A549 (cell line): ENCODE data around the gene TFEB. TPM values are rescaled to one million over a fixed set of nuclear protein-coding genes. Genes with fewer than 3 reads are reported as not detected.

Experiments used
- ATAC-seq, 2 experiments: fragments of 200-7000 bp in 1 of 2; fragments of >200 bp in 1 of 2; cut with Nextera tagmentation in 1 of 2; cut with Tn5 transposase in 1 of 2; 3 replicates each; pipeline versions ENCODE4 v1.8.0 to v1.9.1; 2018 to 2020; ENCODE audit warnings: mild to moderate bottlenecking in 1 of 2, moderate library complexity in 1 of 2
- CTCF ChIA-PET: fragments of 300-600 bp; sonication (Branson Sonifier 250); formaldehyde crosslinking; extraction: SDS; loops from one replicate; lab custom pipeline; 2021; ENCODE audit warnings: antibody characterized with exemption, inconsistent platforms; lab: Yijun Ruan, JAX
- POLR2A ChIA-PET: fragments of 350-600 bp; formaldehyde crosslinking; extraction: SDS; loops from one replicate; lab custom pipeline; 2021; ENCODE audit warnings: antibody characterized with exemption, inconsistent platforms; lab: Yijun Ruan, JAX
- DNase-seq, 2 experiments: peaks; one replicate each; pipeline versions ENCODE4 v3.0.0 to v3.0.0-alpha.2; 2011 to 2016; ENCODE audit warnings: low read depth in 1 of 2, low spot score in 1 of 2
- FAIRE-seq: peaks from 2 replicates; lab custom pipeline; 2011; peaks lifted over from hg19 to GRCh38; lab: Jason Lieb, UNC
- H3K27ac ChIP-seq, 2 experiments: fragments of >200 bp; sonication (Bioruptor Twin); formaldehyde crosslinking; 3 replicates each; pipeline ENCODE4 v1.5.1; 2016 to 2017
- H3K4me1 ChIP-seq: fragments of >200 bp; sonication (Bioruptor Twin); formaldehyde crosslinking; 3 replicates; pipeline ENCODE4 v1.6.1; 2016
- H3K4me2 ChIP-seq: fragments of >200 bp; sonication (Bioruptor Twin); formaldehyde crosslinking; 3 replicates; pipeline ENCODE4 v1.6.1; 2016
- H3K4me3 ChIP-seq: fragments of >200 bp; sonication (Bioruptor Twin); formaldehyde crosslinking; 3 replicates; pipeline ENCODE4 v1.5.1; 2016
- H3K9me3 ChIP-seq: fragments of >200 bp; sonication (Bioruptor Twin); formaldehyde crosslinking; 3 replicates; pipeline ENCODE4 v1.6.1; 2016
- CBX2 ChIP-seq: fragments of 200-600 bp; sonication (generic); IDR thresholded peaks from 2 replicates; pipeline ENCODE4 v1.6.1; 2016; ENCODE audit warnings: low read depth, mild to moderate bottlenecking, borderline replicate concordance
- CBX8 ChIP-seq: fragments of 200-600 bp; sonication (generic); IDR thresholded peaks from 2 replicates; pipeline ENCODE4 v1.6.1; 2016
- EP300 ChIP-seq, 2 experiments: fragments of >200 bp; sonication (Bioruptor Twin); formaldehyde crosslinking; IDR thresholded peaks; 2 replicates in 1 of 2; 3 replicates in 1 of 2; pipeline ENCODE4 v1.6.1; 2016 to 2017
- FOXS1 ChIP-seq: fragments of 250-450 bp; sonication (Bioruptor Pico); IDR thresholded peaks from 2 replicates; pipeline ENCODE4 v1.5.0; 2020; ENCODE audit warnings: mild to moderate bottlenecking, moderate library complexity
- HDAC2 ChIP-seq: fragments of 200-600 bp; sonication (generic); IDR thresholded peaks from 2 replicates; pipeline ENCODE4 v1.6.1; 2016
- HEYL ChIP-seq: fragments of 250-450 bp; sonication (Bioruptor Pico); IDR thresholded peaks from 2 replicates; pipeline ENCODE4 v1.8.0; 2021; ENCODE audit warnings: mild to moderate bottlenecking, moderate library complexity
- MAFK ChIP-seq: fragments of 450-650 bp; IDR thresholded peaks from 2 replicates; pipeline ENCODE4 v1.6.1; 2014; ENCODE audit not compliant: partially characterized antibody
- MAZ ChIP-seq: fragments of 150-350 bp; IDR thresholded peaks from 2 replicates; pipeline ENCODE4 v1.6.1; 2014; ENCODE audit warnings: antibody characterized with exemption, low read depth, low read length, borderline replicate concordance
- MYC ChIP-seq: IDR thresholded peaks from 2 replicates; pipeline ENCODE4 v1.6.1; 2012; ENCODE audit warnings: mild to moderate bottlenecking, inconsistent platforms, low read length, improper control_type of control experiment, borderline replicate concordance
- NR3C1 ChIP-seq: fragments of >200 bp; sonication (Bioruptor Twin); formaldehyde crosslinking; IDR thresholded peaks from 3 replicates; pipeline ENCODE4 v1.6.1; 2017
- PHF8 ChIP-seq: fragments of 200-600 bp; sonication (generic); IDR thresholded peaks from 2 replicates; pipeline ENCODE4 v1.6.1; 2016; ENCODE audit warnings: low read depth, mild to moderate bottlenecking, antibody characterized with exemption, moderate library complexity, borderline replicate concordance
- POLR2AphosphoS2 ChIP-seq: conservative IDR thresholded peaks from 2 replicates; pipeline ENCODE4 v1.6.1; 2012; ENCODE audit warnings: low read length, improper control_type of control experiment, inconsistent platforms
- USF2 ChIP-seq: fragments of 450-650 bp; IDR thresholded peaks from 2 replicates; pipeline ENCODE4 v1.6.1; 2014; ENCODE audit warnings: antibody characterized with exemption
- WGBS: methylation state at CpG from one replicate; pipeline ENCODE4 v1.1.6; 2017; ENCODE audit errors: missing lambda C conversion rate; 5-methylcytosine and 5-hydroxymethylcytosine counted together
- polyA plus RNA-seq, 4 experiments: library from polyadenylated mRNA; depleted of rRNA in 3 of 4; stranded (reverse); fragments of >200 nt; fragmentation: RNase III in 1 of 4; extraction: RNeasy Plus Mini Kit Qiagen cat#74134 plus additional on column Dnase treatment in 1 of 4; gene quantifications; 2 replicates in 3 of 4; 3 replicates in 1 of 4; pipeline ENCODE4 v1.2.3, GENCODE V29; 2011 to 2017
- small RNA-seq, 6 experiments: library from RNA; depleted of rRNA; stranded (forward); fragments of <200 nt; gene quantifications; one replicate each; pipeline ENCODE3, GENCODE V24; 2012
- TF ChIP-seq, protein P1 (sequence below): IDR thresholded peaks from 2 replicates; pipeline ENCODE4 v1.6.1; 2012
- TF ChIP-seq, protein P2 (sequence below): IDR thresholded peaks from 2 replicates; pipeline ENCODE4 v1.6.1; 2012
- TF ChIP-seq, protein P3 (sequence below): fragments of 250-450 bp; sonication (Bioruptor Pico); IDR thresholded peaks from 2 replicates; pipeline ENCODE4 v1.5.0; 2021; ENCODE audit warnings: mild to moderate bottlenecking, moderate library complexity, borderline replicate concordance

TFEB gene
- polyA plus RNA-seq, 2 of the 4 experiments (the other 2 are of a cell fraction), result 3.1 to 6.1 TPM

GRCh38 chr6:41635365-41635764 lies 100.0 kb downstream of the TFEB start:
- TF ChIP-seq USF2, result no peak
- TF ChIP-seq EP300 (IDR thresholded peaks at IDR 0.05), result no peak
- TF ChIP-seq, protein P1, sequence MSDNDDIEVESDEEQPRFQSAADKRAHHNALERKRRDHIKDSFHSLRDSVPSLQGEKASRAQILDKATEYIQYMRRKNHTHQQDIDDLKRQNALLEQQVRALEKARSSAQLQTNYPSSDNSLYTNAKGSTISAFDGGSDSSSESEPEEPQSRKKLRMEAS, result no peak
- no peak for TF ChIP-seq CBX8
- TF ChIP-seq HEYL (CRISPR knock-in tag), result no peak
- POLR2A ChIA-PET, result no interaction called here
- no peak overlapping the region for H3K27ac ChIP-seq
- no peak overlapping the region for H3K4me2 ChIP-seq
- FAIRE-seq (no peak), ATAC-seq (no peak), DNase-seq (no peak)
- H3K4me3 ChIP-seq, result no peak overlapping the region
- 87% methylated on average over 6 of the region's 6 CpGs for WGBS
- no peaks in the 10 kb centered on the region for H3K9me3 ChIP-seq
- 0 out of 3 replicates have a peak, but pooled peaks cover 6% of the 10 kb centered on the region for H3K4me1 ChIP-seq
- CTCF ChIA-PET, result interaction anchor here (0.7 kb wide), 1 partner anchor 268 kb away, joined by 3 read pairs; no protein-coding TSS in a partner anchor

- no peaks in the 10 kb centered on the region for H3K9me3 ChIP-seq
- no peak for DNase-seq
- H3K27ac ChIP-seq, result no peak overlapping the region
- 0 out of 3 replicates have a peak, but pooled peaks cover 6% of the 10 kb centered on the region for H3K4me1 ChIP-seq
- no peak for TF ChIP-seq FOXS1
- TF ChIP-seq, protein P2, sequence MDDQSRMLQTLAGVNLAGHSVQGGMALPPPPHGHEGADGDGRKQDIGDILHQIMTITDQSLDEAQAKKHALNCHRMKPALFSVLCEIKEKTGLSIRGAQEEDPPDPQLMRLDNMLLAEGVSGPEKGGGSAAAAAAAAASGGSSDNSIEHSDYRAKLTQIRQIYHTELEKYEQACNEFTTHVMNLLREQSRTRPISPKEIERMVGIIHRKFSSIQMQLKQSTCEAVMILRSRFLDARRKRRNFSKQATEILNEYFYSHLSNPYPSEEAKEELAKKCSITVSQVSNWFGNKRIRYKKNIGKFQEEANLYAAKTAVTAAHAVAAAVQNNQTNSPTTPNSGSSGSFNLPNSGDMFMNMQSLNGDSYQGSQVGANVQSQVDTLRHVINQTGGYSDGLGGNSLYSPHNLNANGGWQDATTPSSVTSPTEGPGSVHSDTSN, result no peak
- TF ChIP-seq CBX2, result no peak
- no peak for TF ChIP-seq HEYL (CRISPR knock-in tag)
- no peak for TF ChIP-seq MAFK
- no peak for TF ChIP-seq NR3C1
- TF ChIP-seq, protein P3, sequence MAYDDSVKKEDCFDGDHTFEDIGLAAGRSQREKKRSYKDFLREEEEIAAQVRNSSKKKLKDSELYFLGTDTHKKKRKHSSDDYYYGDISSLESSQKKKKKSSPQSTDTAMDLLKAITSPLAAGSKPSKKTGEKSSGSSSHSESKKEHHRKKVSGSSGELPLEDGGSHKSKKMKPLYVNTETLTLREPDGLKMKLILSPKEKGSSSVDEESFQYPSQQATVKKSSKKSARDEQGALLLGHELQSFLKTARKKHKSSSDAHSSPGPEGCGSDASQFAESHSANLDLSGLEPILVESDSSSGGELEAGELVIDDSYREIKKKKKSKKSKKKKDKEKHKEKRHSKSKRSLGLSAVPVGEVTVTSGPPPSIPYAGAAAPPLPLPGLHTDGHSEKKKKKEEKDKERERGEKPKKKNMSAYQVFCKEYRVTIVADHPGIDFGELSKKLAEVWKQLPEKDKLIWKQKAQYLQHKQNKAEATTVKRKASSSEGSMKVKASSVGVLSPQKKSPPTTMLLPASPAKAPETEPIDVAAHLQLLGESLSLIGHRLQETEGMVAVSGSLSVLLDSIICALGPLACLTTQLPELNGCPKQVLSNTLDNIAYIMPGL (CRISPR knock-in tag), result no peak
- TF ChIP-seq POLR2AphosphoS2, result no peak
- no peak for TF ChIP-seq MAZ
- no peak for TF ChIP-seq USF2
- TF ChIP-seq MYC, result no peak
- TF ChIP-seq HDAC2, result no peak
- no peak for TF ChIP-seq PHF8
- TF ChIP-seq, all 56 proteins: peak for 0
- H3K4me2 ChIP-seq, result no peak overlapping the region
- H3K4me3 ChIP-seq, result no peak overlapping the region
- FAIRE-seq (no peak), ATAC-seq (no peak)
- CTCF ChIA-PET, result interaction anchor here (0.7 to 1.2 kb wide), 2 partner anchors 49 to 267 kb away, joined by 3 to 7 read pairs; no protein-coding TSS in a partner anchor
- WGBS, result 65% methylated on average over 2 of the region's 4 CpGs
- POLR2A ChIA-PET, result no interaction called here
Measured at GRCh38 chr6:41634657-41635056, 100.8 kb downstream of the TFEB start.

Small RNAs within 50 kb of the gene (small RNA-seq; reads per million reads assigned to genes)
- gene AL365205.3, result 0 reads per million in 6 experiments

Other genes starting within 250 kb of the TFEB start
- gene FOXP4, start 189.2 kb downstream of the TFEB start, polyA plus RNA-seq (2011; rRNA removed), result 2.6 and 3.2 TPM in 2 replicates
- gene FOXP4, start 189.2 kb downstream of the TFEB start, polyA plus RNA-seq (2017; fragmentation: RNase III; extraction: RNeasy Plus Mini Kit Qiagen cat#74134 plus additional on column Dnase treatment), result 12.5 to 14.5 TPM (median 14.2 TPM) in 3 replicates
- 0.06 and 0.26 TPM in 2 replicates for gene MDFI, start 97.1 kb downstream of the TFEB start, polyA plus RNA-seq (2011; rRNA removed)
- 0.21 to 0.30 TPM (median 0.28 TPM) in 3 replicates for gene MDFI, start 97.1 kb downstream of the TFEB start, polyA plus RNA-seq (2017; fragmentation: RNase III; extraction: RNeasy Plus Mini Kit Qiagen cat#74134 plus additional on column Dnase treatment)
- gene PGC, start 11.8 kb upstream of the TFEB start, polyA plus RNA-seq (2011; rRNA removed), result not detected in 2 replicates
- not detected in 3 replicates for gene PGC, start 11.8 kb upstream of the TFEB start, polyA plus RNA-seq (2017; fragmentation: RNase III; extraction: RNeasy Plus Mini Kit Qiagen cat#74134 plus additional on column Dnase treatment)
- 1.9 TPM in 2 replicates for gene FRS3, start 44.3 kb upstream of the TFEB start, polyA plus RNA-seq (2011; rRNA removed)
- 1.7 to 2.0 TPM (median 2.0 TPM) in 3 replicates for gene FRS3, start 44.3 kb upstream of the TFEB start, polyA plus RNA-seq (2017; fragmentation: RNase III; extraction: RNeasy Plus Mini Kit Qiagen cat#74134 plus additional on column Dnase treatment)
- gene PRICKLE4, start 45.2 kb upstream of the TFEB start, polyA plus RNA-seq (2011; rRNA removed), result 0.32 and 0.34 TPM in 2 replicates
- gene PRICKLE4, start 45.2 kb upstream of the TFEB start, polyA plus RNA-seq (2017; fragmentation: RNase III; extraction: RNeasy Plus Mini Kit Qiagen cat#74134 plus additional on column Dnase treatment), result 0.95 to 1.6 TPM (median 1.5 TPM) in 3 replicates
- gene TOMM6, start 52.1 kb upstream of the TFEB start, polyA plus RNA-seq (2011; rRNA removed), result 217 and 262 TPM in 2 replicates
- 252 to 261 TPM (median 254 TPM) in 3 replicates for gene TOMM6, start 52.1 kb upstream of the TFEB start, polyA plus RNA-seq (2017; fragmentation: RNase III; extraction: RNeasy Plus Mini Kit Qiagen cat#74134 plus additional on column Dnase treatment)
- 2.9 TPM in 2 replicates for gene USP49, start 159.8 kb upstream of the TFEB start, polyA plus RNA-seq (2011; rRNA removed)
- gene USP49, start 159.8 kb upstream of the TFEB start, polyA plus RNA-seq (2017; fragmentation: RNase III; extraction: RNeasy Plus Mini Kit Qiagen cat#74134 plus additional on column Dnase treatment), result 3.6 to 4.3 TPM (median 4.1 TPM) in 3 replicates
- gene MED20, start 185.5 kb upstream of the TFEB start, polyA plus RNA-seq (2011; rRNA removed), result 29.3 and 32.9 TPM in 2 replicates
- 18.4 to 21.0 TPM (median 19.0 TPM) in 3 replicates for gene MED20, start 185.5 kb upstream of the TFEB start, polyA plus RNA-seq (2017; fragmentation: RNase III; extraction: RNeasy Plus Mini Kit Qiagen cat#74134 plus additional on column Dnase treatment)
- 28.8 and 38.7 TPM in 2 replicates for gene BYSL, start 185.9 kb upstream of the TFEB start, polyA plus RNA-seq (2011; rRNA removed)
- gene BYSL, start 185.9 kb upstream of the TFEB start, polyA plus RNA-seq (2017; fragmentation: RNase III; extraction: RNeasy Plus Mini Kit Qiagen cat#74134 plus additional on column Dnase treatment), result 60.9 to 66.9 TPM (median 61.8 TPM) in 3 replicates
- 112 TPM in 2 replicates for gene CCND3, start 206.2 kb upstream of the TFEB start, polyA plus RNA-seq (2011; rRNA removed)
- 213 to 228 TPM (median 215 TPM) in 3 replicates for gene CCND3, start 206.2 kb upstream of the TFEB start, polyA plus RNA-seq (2017; fragmentation: RNase III; extraction: RNeasy Plus Mini Kit Qiagen cat#74134 plus additional on column Dnase treatment)